SU-DHL-6 (cell line): ENCODE data around the gene NOX3.
"Not testable (repeated sequence)": the region's sequence is repeated elsewhere in the genome, so short reads cannot be mapped to it uniquely, and the experiment has no call there.

Source experiments
- H2AFZ ChIP-seq: fragments of 200-600 bp; sonication (generic); 2 replicates; pipeline ENCODE4 v1.6.1; 2014; ENCODE audit warnings: low read depth, mild to moderate bottlenecking, moderate library complexity, mixed read lengths, antibody characterized with exemption, low read length; ENCODE audit not compliant: severe bottlenecking
- H3F3A ChIP-seq: fragments of 200-600 bp; shearing (Covaris generic); 2 replicates; pipeline ENCODE4 v1.6.0; 2016; ENCODE audit warnings: antibody characterized with exemption, mild to moderate bottlenecking; ENCODE audit not compliant: insufficient read depth
- H3K27ac ChIP-seq: fragments of 200-600 bp; sonication (generic); 2 replicates; pipeline ENCODE4 v1.5.1; 2016; ENCODE audit warnings: low read depth, mild to moderate bottlenecking, low read length, moderate library complexity, mixed read lengths
- H3K27me3 ChIP-seq: fragments of 200-600 bp; sonication (generic), shearing (Covaris generic); 2 replicates; pipeline ENCODE4 v1.6.0; 2014; ENCODE audit warnings: mild to moderate bottlenecking, low read length
- H3K36me3 ChIP-seq: fragments of 200-600 bp; sonication (generic); 2 replicates; pipeline ENCODE4 v1.6.1; 2014; ENCODE audit warnings: mild to moderate bottlenecking, low read length, mixed read lengths
- H3K4me2 ChIP-seq: fragments of 300-600, 200-600 bp; shearing (Covaris generic), sonication (generic); 2 replicates; pipeline ENCODE4 v1.6.0; 2014; ENCODE audit warnings: low read length, low read depth, mild to moderate bottlenecking; ENCODE audit not compliant: poor library complexity, severe bottlenecking
- H3K4me3 ChIP-seq: fragments of 200-600 bp; sonication (generic); 2 replicates; pipeline ENCODE4 v1.5.1; 2014; ENCODE audit warnings: antibody characterized with exemption, low read length, mild to moderate bottlenecking, mixed read lengths; ENCODE audit not compliant: insufficient read depth, poor library complexity, severe bottlenecking
- H3K79me2 ChIP-seq: fragments of 200-600 bp; sonication (generic); 2 replicates; pipeline ENCODE4 v1.6.1; 2014; ENCODE audit warnings: mild to moderate bottlenecking, low read length, moderate library complexity; ENCODE audit not compliant: insufficient read depth
- H3K9ac ChIP-seq: fragments of 200-600 bp; sonication (generic); 2 replicates; pipeline ENCODE4 v1.7.0; 2014; ENCODE audit warnings: mild to moderate bottlenecking, low read length
- H3K9me2 ChIP-seq: fragments of 200-600 bp; sonication (generic); replicated peaks from 2 replicates; pipeline ENCODE4 v1.6.1; 2014; ENCODE audit warnings: low read length; ENCODE audit not compliant: insufficient read depth
- H3K9me3 ChIP-seq: fragments of 200-600 bp; sonication (generic); 2 replicates; pipeline ENCODE4 v1.6.1; 2014; ENCODE audit warnings: low read length, mixed read lengths; ENCODE audit not compliant: insufficient read depth
- H4K20me1 ChIP-seq: fragments of 200-600 bp; sonication (generic); 2 replicates; pipeline ENCODE4 v1.6.1; 2014; ENCODE audit warnings: low read depth, mild to moderate bottlenecking, antibody characterized with exemption, low read length, moderate library complexity, mixed read lengths
- EZH2phosphoT487 ChIP-seq: fragments of 200-600 bp; sonication (generic), shearing (Covaris generic); conservative IDR thresholded peaks from 2 replicates; pipeline ENCODE4 v1.6.1; 2018; ENCODE audit warnings: mild to moderate bottlenecking, antibody characterized with exemption, low read length, moderate library complexity, mixed read lengths
- TF ChIP-seq, protein P1 (sequence below): fragments of 200-600 bp; sonication (generic); IDR thresholded peaks from one replicate; pipeline ENCODE4 v1.5.1; 2017; ENCODE audit warnings: antibody characterized with exemption, mild to moderate bottlenecking, low read length, moderate library complexity; ENCODE audit not compliant: insufficient read depth, poor library complexity, severe bottlenecking

NOX3 gene

DNA sequence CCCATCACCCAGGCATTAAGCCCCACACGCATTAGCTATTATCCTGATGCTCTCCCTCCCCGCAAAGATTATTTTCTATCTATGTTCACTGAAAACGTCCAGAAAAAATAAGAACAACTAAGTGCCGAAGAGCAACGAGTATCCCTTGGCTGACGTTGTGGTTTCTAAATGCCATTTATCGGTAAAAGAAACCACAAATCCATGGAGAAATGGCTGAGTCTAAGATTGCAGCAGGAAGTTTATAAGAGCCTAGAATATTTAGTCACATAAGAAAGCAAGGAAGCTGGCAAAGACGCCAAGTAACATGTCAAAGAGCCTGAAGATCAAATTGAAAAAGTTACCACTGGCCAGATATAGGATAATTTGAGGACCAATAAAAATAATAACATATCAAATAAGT lies 18.1 kb upstream of the NOX3 start:
- no peaks in the 10 kb centered on the region for H4K20me1 ChIP-seq
- TF ChIP-seq, protein P1, sequence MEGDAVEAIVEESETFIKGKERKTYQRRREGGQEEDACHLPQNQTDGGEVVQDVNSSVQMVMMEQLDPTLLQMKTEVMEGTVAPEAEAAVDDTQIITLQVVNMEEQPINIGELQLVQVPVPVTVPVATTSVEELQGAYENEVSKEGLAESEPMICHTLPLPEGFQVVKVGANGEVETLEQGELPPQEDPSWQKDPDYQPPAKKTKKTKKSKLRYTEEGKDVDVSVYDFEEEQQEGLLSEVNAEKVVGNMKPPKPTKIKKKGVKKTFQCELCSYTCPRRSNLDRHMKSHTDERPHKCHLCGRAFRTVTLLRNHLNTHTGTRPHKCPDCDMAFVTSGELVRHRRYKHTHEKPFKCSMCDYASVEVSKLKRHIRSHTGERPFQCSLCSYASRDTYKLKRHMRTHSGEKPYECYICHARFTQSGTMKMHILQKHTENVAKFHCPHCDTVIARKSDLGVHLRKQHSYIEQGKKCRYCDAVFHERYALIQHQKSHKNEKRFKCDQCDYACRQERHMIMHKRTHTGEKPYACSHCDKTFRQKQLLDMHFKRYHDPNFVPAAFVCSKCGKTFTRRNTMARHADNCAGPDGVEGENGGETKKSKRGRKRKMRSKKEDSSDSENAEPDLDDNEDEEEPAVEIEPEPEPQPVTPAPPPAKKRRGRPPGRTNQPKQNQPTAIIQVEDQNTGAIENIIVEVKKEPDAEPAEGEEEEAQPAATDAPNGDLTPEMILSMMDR = no peak
- TF ChIP-seq EZH2phosphoT487 = no peak
- no peak overlapping the region for H3K9ac ChIP-seq
- H2AFZ ChIP-seq = no peak overlapping the region
- H3K79me2 ChIP-seq = no peaks in the 10 kb centered on the region
- no peaks in the 10 kb centered on the region for H3F3A ChIP-seq
- no peaks in the 10 kb centered on the region for H3K27me3 ChIP-seq
- H3K9me3 ChIP-seq = peaks cover 13% of the 10 kb centered on the region; the same call in 1 of the 2 replicates
- no peak overlapping the region for H3K4me3 ChIP-seq
- no peaks in the 10 kb centered on the region for H3K36me3 ChIP-seq
- no peaks in the 10 kb centered on the region for H3K9me2 ChIP-seq
- H3K4me2 ChIP-seq = no peak overlapping the region
- H3K27ac ChIP-seq = no peak overlapping the region

DNA sequence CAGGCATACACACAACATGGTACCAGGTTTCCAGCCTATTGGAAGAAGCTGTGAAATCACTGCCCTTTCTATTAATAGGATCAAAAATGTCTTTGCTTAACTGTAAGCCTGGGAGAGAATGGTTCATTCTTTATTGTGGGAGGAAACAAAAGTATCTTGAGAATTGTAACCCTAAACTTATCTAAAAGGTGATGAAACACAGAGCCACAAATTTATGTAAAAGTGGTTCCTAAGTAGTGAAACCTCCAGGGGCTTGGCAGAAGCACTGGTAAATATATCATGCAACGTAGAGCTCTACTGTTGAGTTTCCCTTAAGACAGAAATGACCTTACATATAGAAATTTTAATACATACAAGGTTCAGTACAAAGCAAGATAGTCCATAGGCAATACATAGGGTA lies 17.2 kb upstream of the NOX3 start:
- Histone ChIP-seq H3K9me3 (peaks cover 13% of the 10 kb centered on the region; the same call in 1 of the 2 replicates), H3K9ac (no peak overlapping the region), H3K9me2 (no peaks in the 10 kb centered on the region), H3K36me3 (no peaks in the 10 kb centered on the region), H3K27ac (no peak overlapping the region), H2AFZ (no peak overlapping the region), H3K79me2 (no peaks in the 10 kb centered on the region), H3K4me2 (no peak overlapping the region), H3F3A (no peaks in the 10 kb centered on the region), H4K20me1 (no peaks in the 10 kb centered on the region), H3K4me3 (no peak overlapping the region), H3K27me3 (no peaks in the 10 kb centered on the region)
- TF ChIP-seq EZH2phosphoT487 = no peak
- TF ChIP-seq, protein P1 = no peak

DNA sequence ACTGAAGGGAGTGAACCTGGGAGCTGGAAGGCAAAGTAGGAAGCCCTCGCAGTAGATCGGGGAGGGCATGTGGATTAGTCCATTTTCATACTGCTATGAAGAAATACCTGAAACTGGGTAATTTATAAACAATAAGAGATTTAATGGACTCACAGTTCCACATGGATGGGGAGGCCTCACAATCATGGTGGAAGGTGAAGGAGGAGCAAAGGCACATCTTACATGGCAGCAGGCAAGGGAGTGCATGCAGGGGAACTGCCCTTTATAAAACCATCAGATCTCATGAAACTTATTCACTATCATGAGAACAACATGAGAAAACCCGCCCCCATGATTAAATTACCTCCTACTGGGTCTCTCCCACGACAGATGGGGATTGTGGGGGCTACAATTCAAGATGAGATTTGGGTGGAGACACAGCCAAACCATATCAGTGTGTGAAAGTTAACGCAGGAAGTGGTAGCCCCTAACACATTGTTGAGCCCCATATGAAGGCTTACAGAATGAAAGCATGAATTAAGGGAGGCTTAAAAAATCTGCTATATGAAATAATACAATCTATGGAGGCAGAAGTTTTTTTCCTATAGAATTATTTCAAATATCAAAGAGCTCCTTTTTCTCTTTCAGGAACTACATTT lies 15.5 kb upstream of the NOX3 start:
- not testable (repeated sequence) for H3K79me2 ChIP-seq, H3K9me2 ChIP-seq, H4K20me1 ChIP-seq, H2AFZ ChIP-seq, H3K27me3 ChIP-seq, H3F3A ChIP-seq, H3K36me3 ChIP-seq, H3K4me3 ChIP-seq, H3K27ac ChIP-seq, H3K9ac ChIP-seq, H3K4me2 ChIP-seq
- peaks cover 13% of the 10 kb centered on the region; the same call in 1 of the 2 replicates for H3K9me3 ChIP-seq

DNA sequence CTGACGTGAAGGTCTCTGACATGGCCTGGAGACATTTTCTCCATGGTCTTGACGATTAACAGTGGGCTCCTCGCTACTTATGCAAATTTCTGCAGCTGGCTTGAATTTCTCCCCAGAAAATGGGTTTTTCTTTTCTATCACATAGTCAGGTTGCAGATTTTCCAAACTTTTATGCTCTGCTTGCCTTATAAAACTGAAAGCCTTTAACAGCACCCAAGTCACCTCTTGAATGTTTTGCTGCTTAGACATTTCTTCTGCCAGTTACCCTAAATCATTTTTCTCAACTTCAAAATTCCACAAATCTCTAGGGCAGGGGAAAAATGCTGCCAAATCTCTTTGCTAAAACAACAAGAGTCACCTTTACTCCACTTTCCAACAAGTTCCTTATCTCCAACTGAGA lies 12.9 kb upstream of the NOX3 start:
- H3K9me3 ChIP-seq = peaks cover 13% of the 10 kb centered on the region; the same call in 1 of the 2 replicates
- H3K4me3 ChIP-seq, H4K20me1 ChIP-seq, H3K79me2 ChIP-seq, H3K4me2 ChIP-seq, H3K27ac ChIP-seq, H2AFZ ChIP-seq, H3K9ac ChIP-seq, H3K27me3 ChIP-seq, H3K36me3 ChIP-seq, H3K9me2 ChIP-seq, H3F3A ChIP-seq: not testable (repeated sequence)
